PC-9 (cell line): ENCODE results near the gene ZNF638. TPM values are rescaled to one million over a fixed set of nuclear protein-coding genes. Genes with fewer than 3 reads are reported as not detected.

ENCODE experiments used
- BruUV-seq: library from RNA; stranded (reverse); fragments of 400-500 nt; replicated peaks from 2 replicates; lab custom pipeline; 2021; lab: Mats Ljungman, UMichigan
- CTCF ChIA-PET: fragments of 300-600 bp; sonication (Branson Sonifier 250); formaldehyde crosslinking; loops from one replicate; lab custom pipeline; 2022; ENCODE audit warnings: antibody characterized with exemption; lab: Charles Lee
- POLR2A ChIA-PET: fragments of 300-600 bp; sonication (Branson Sonifier 250); formaldehyde crosslinking; loops from one replicate; lab custom pipeline; 2022; ENCODE audit warnings: antibody characterized with exemption; ENCODE audit not compliant: unreplicated experiment; lab: Charles Lee
- DNase-seq, 2 experiments: peaks; one replicate each; pipeline versions ENCODE4 v3.0.0 to v3.0.0-alpha.2; 2015 to 2022; ENCODE audit warnings: mixed read lengths in 1 of 2
- H2AFZ ChIP-seq: fragments of 200-600 bp; sonication (generic); 2 replicates; pipeline ENCODE4 v1.8.1; 2017; ENCODE audit warnings: antibody characterized with exemption
- H3F3A ChIP-seq: fragments of 200-600 bp; sonication (generic); 2 replicates; pipeline ENCODE4 v1.8.1; 2017; ENCODE audit warnings: antibody characterized with exemption, mild to moderate bottlenecking, low read depth; ENCODE audit not compliant: insufficient read depth
- H3K27ac ChIP-seq: fragments of 200-600 bp; sonication (generic); 2 replicates; pipeline ENCODE4 v1.6.1; 2016; ENCODE audit warnings: mixed run types
- H3K27me3 ChIP-seq: fragments of 200-600 bp; sonication (generic); 2 replicates; pipeline ENCODE4 v1.6.1; 2016; ENCODE audit warnings: low read depth, mixed run types; ENCODE audit not compliant: insufficient read depth
- H3K36me3 ChIP-seq: fragments of 200-600 bp; sonication (generic); 2 replicates; pipeline ENCODE4 v1.6.1; 2016; ENCODE audit warnings: low read depth, mixed run types
- H3K4me1 ChIP-seq: fragments of 200-600 bp; sonication (generic); replicated peaks from 2 replicates; pipeline ENCODE4 v1.6.1; 2016; ENCODE audit warnings: mixed run types; ENCODE audit not compliant: insufficient read depth
- H3K4me2 ChIP-seq: fragments of 200-600 bp; sonication (generic); 2 replicates; pipeline ENCODE4 v1.6.1; 2017; ENCODE audit warnings: mixed run types
- H3K4me3 ChIP-seq: fragments of 200-600 bp; sonication (generic); 2 replicates; pipeline ENCODE4 v1.6.1; 2016; ENCODE audit warnings: mixed run types
- H3K79me2 ChIP-seq: fragments of 200-600 bp; sonication (generic); 2 replicates; pipeline ENCODE4 v1.6.1; 2017; ENCODE audit warnings: low read depth, mixed run types
- H3K9me2 ChIP-seq: fragments of 200-600 bp; sonication (generic); 2 replicates; pipeline ENCODE4 v1.8.1; 2017; ENCODE audit warnings: mild to moderate bottlenecking; ENCODE audit not compliant: insufficient read depth
- H3K9me3 ChIP-seq: fragments of 200-600 bp; sonication (generic); 2 replicates; pipeline ENCODE4 v1.8.1; 2016; ENCODE audit warnings: low read depth; ENCODE audit not compliant: insufficient read depth
- H4K20me1 ChIP-seq: fragments of 200-600 bp; sonication (generic); 2 replicates; pipeline ENCODE4 v1.8.1; 2017; ENCODE audit not compliant: insufficient read depth
- EZH2 ChIP-seq: fragments of 200-600 bp; sonication (generic); IDR thresholded peaks from 2 replicates; pipeline ENCODE4 v1.8.0; 2017; ENCODE audit warnings: antibody characterized with exemption, low read depth
- intact Hi-C: fragments of 100-400 bp; cut with micrococcal nuclease; formaldehyde crosslinking; loops from one replicate; pipeline ENCODE4 v1.10.0; 2022; ENCODE audit not compliant: unreplicated experiment
- total RNA-seq: library from RNA; stranded (reverse); gene quantifications from 2 replicates; pipeline ENCODE4 v1.2.3, GENCODE V29; 2021
- TF ChIP-seq, protein P1 (sequence below): fragments of 200-600 bp; sonication (generic); conservative IDR thresholded peaks from 2 replicates; pipeline ENCODE4 v1.6.1; 2017; ENCODE audit warnings: mixed run types, antibody characterized with exemption, mild to moderate bottlenecking, moderate library complexity

The ZNF638 gene
- total RNA-seq, 1 experiment from 2014 or later: 109 TPM

- Histone ChIP-seq H3K4me1 (no peaks in the 10 kb centered on the region), H2AFZ (no peak overlapping the region), H3K9me2 (no peaks in the 10 kb centered on the region), H3K79me2 (no peaks in the 10 kb centered on the region), H3K4me2 (no peak overlapping the region), H4K20me1 (no peaks in the 10 kb centered on the region), H3K27ac (no peak overlapping the region), H3K9me3 (no peaks in the 10 kb centered on the region), H3K36me3 (no peaks in the 10 kb centered on the region), H3K4me3 (no peak overlapping the region), H3K27me3 (no peaks in the 10 kb centered on the region), H3F3A (0 out of 2 replicates have a peak, but pooled peaks cover 7% of the 10 kb centered on the region)
- intact Hi-C loops: no loop called here
- BruUV-seq: no TSS peak
- no peak for TF ChIP-seq EZH2
- TF ChIP-seq, protein P1, sequence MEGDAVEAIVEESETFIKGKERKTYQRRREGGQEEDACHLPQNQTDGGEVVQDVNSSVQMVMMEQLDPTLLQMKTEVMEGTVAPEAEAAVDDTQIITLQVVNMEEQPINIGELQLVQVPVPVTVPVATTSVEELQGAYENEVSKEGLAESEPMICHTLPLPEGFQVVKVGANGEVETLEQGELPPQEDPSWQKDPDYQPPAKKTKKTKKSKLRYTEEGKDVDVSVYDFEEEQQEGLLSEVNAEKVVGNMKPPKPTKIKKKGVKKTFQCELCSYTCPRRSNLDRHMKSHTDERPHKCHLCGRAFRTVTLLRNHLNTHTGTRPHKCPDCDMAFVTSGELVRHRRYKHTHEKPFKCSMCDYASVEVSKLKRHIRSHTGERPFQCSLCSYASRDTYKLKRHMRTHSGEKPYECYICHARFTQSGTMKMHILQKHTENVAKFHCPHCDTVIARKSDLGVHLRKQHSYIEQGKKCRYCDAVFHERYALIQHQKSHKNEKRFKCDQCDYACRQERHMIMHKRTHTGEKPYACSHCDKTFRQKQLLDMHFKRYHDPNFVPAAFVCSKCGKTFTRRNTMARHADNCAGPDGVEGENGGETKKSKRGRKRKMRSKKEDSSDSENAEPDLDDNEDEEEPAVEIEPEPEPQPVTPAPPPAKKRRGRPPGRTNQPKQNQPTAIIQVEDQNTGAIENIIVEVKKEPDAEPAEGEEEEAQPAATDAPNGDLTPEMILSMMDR: no peak
- DNase-seq: no peak
- CTCF ChIA-PET: no interaction called here
- POLR2A ChIA-PET: interaction anchor here (0.5 kb wide), 1 partner anchor 28 kb away, joined by 13 read pairs; the partner anchor contains the start of gene ZNF638
These were observed 27.7 kb upstream of the ZNF638 start for GRCh38 chr2:71303849-71304248.

DNA sequence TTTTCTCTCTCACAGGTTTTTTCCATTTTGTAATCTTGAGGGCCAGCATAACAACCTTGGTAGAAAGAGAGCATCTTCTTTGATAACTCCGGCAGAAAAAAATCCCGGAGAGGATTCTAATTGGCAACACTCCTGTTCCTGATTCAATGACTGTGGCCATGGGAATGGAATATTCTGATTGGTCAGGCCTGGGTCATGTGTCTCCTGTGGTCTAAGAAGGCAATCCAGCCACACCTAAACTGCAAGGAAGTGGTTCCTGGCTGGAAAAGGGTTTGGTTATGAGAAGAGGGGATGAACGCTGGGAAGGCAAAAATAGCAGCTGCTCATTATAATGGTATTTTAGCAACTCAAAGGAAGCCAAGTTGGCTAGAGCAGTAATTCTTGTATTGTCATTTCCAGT is 24.8 kb upstream of the ZNF638 start:
- CTCF ChIA-PET: interaction anchor here (0.7 kb wide), 1 partner anchor 158 kb away, joined by 6 read pairs; no protein-coding TSS in a partner anchor
- Histone ChIP-seq H3K9me3 (no peaks in the 10 kb centered on the region), H3K9me2 (no peaks in the 10 kb centered on the region), H2AFZ (no peak overlapping the region), H3F3A (no peaks in the 10 kb centered on the region), H3K27me3 (no peaks in the 10 kb centered on the region), H4K20me1 (no peaks in the 10 kb centered on the region), H3K4me3 (no peak overlapping the region), H3K36me3 (no peaks in the 10 kb centered on the region), H3K27ac (no peak overlapping the region), H3K4me2 (no peak overlapping the region), H3K4me1 (no peaks in the 10 kb centered on the region), H3K79me2 (no peaks in the 10 kb centered on the region)
- no TSS peak for BruUV-seq
- DNase-seq: no peak
- intact Hi-C loops: no loop called here
- TF ChIP-seq EZH2: no peak
- TF ChIP-seq, protein P1: no peak
- POLR2A ChIA-PET: no interaction called here

DNA sequence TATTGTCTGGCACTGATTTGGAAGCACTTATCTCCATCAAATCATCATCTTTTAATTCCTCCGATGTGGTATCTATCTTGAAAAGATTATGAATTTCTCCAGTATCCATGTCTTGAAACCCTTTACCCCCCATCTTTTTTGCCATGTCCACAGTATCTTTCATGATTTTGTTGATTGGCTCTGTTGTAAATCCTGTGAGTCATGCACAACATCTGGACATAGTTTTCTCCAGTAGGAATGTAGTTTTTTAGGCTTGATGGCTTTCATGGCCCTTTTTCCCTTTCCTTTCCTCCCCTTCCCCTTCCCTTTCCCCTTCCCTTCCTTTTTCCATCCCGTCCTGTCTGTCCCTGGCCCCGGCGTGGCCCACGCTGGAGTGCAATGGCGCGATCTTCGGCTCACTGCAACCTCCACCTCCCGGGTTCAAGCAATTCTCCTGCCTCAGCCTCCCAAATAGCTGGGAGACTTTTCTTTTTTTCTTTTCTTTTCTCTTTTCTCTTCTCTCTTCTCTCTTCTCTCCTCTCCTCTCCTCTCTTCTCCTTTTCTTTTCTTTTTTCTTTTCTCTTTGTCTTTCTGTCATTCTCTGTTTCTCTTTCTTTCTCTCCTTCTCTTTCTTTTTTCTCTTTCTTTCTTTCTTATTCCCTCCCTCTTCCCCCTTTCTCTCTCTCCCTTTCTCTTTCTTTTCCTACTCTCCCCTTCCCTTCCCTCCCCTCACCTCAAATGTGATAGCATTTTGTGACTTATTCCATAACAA is 18.4 kb upstream of the ZNF638 start:
- DNase-seq: no peak
- no peaks in the 10 kb centered on the region for H3K9me2 ChIP-seq
- H3K27ac ChIP-seq: no peak overlapping the region
- H3K79me2 ChIP-seq: no peaks in the 10 kb centered on the region
- intact Hi-C loops: no loop called here
- H3F3A ChIP-seq: no peaks in the 10 kb centered on the region
- H3K27me3 ChIP-seq: no peaks in the 10 kb centered on the region
- H3K36me3 ChIP-seq: no peaks in the 10 kb centered on the region
- H3K4me1 ChIP-seq: no peaks in the 10 kb centered on the region
- no peak for TF ChIP-seq EZH2
- TF ChIP-seq, protein P1: no peak
- CTCF ChIA-PET: no interaction called here
- POLR2A ChIA-PET: no interaction called here
- H3K9me3 ChIP-seq: no peaks in the 10 kb centered on the region; the same call in 1 of the 2 replicates
- H2AFZ ChIP-seq: no peak overlapping the region
- BruUV-seq: no TSS peak
- no peak overlapping the region for H3K4me3 ChIP-seq
- H4K20me1 ChIP-seq: no peaks in the 10 kb centered on the region
- no peak overlapping the region for H3K4me2 ChIP-seq
